HEK293 (cell line): Measurements from ENCODE around the gene HES3.
A peak's percentile ranks its signal among the peaks of the same experiment; 100 is the strongest.

Experiments
- CTCF ChIA-PET: fragments of 350-600 bp; formaldehyde crosslinking; extraction: SDS; loops from one replicate; lab custom pipeline; 2021; ENCODE audit warnings: antibody characterized with exemption; lab: Yijun Ruan, JAX
- POLR2A ChIA-PET: fragments of 300-600 bp; formaldehyde crosslinking; extraction: SDS; loops from one replicate; lab custom pipeline; 2020; ENCODE audit warnings: antibody characterized with exemption, inconsistent platforms; lab: Yijun Ruan, JAX
- H3K27ac ChIP-seq: fragments of 200-500 bp; sonication (Bioruptor generic); 2 replicates; pipeline ENCODE4 v1.5.1; 2014; ENCODE audit warnings: low read depth, low read length, control low read depth, inconsistent platforms; ENCODE audit errors: extremely low read depth
- H3K36me3 ChIP-seq, 2 experiments: fragments of 200-500 bp in 1 of 2; sonication (Bioruptor generic) in 1 of 2; 1 replicate in 1 of 2; 2 replicates in 1 of 2; pipeline ENCODE4 v1.5.1; 2014 to 2017; ENCODE audit warnings: inconsistent platforms in 2 of 2, low read length in 2 of 2; ENCODE audit not compliant: control insufficient read depth in 2 of 2, insufficient read depth in 1 of 2
- H3K4me1 ChIP-seq: fragments of 200-500 bp; sonication (Bioruptor generic); 2 replicates; pipeline ENCODE4 v1.5.1; 2014; ENCODE audit warnings: mild to moderate bottlenecking, low read length, inconsistent platforms; ENCODE audit not compliant: control insufficient read depth, insufficient read depth
- H3K4me3 ChIP-seq: 2 replicates; pipeline ENCODE4 v1.5.1; 2011; ENCODE audit warnings: low read depth, mild to moderate bottlenecking, control low read depth, low read length, moderate library complexity
- H3K9me3 ChIP-seq: fragments of 200-500 bp; sonication (Bioruptor generic); 2 replicates; pipeline ENCODE4 v1.5.1; 2014; ENCODE audit warnings: low read depth, low read length, inconsistent platforms; ENCODE audit not compliant: control insufficient read depth, insufficient read depth
- EGR2 ChIP-seq: fragments of 450-650 bp; formaldehyde crosslinking; IDR thresholded peaks from 2 replicates; pipeline ENCODE4 v1.5.1; 2016; ENCODE audit warnings: low read depth, missing biosample characterization, missing genetic modification characterization
- HIC1 ChIP-seq: fragments of 450-650 bp; formaldehyde crosslinking; IDR thresholded peaks from 2 replicates; pipeline ENCODE4 v1.5.1; 2016; ENCODE audit warnings: missing biosample characterization, missing genetic modification characterization
- KLF8 ChIP-seq: fragments of 450-650 bp; formaldehyde crosslinking; IDR thresholded peaks from 2 replicates; pipeline ENCODE4 v1.5.1; 2016; ENCODE audit warnings: missing biosample characterization, missing genetic modification characterization
- SP2 ChIP-seq: fragments of 450-650 bp; formaldehyde crosslinking; IDR thresholded peaks from 2 replicates; pipeline ENCODE4 v1.5.1; 2016; ENCODE audit warnings: missing biosample characterization, missing genetic modification characterization
- ZBTB26 ChIP-seq: fragments of 450-650 bp; formaldehyde crosslinking; optimal IDR thresholded peaks from 2 replicates; pipeline ENCODE3; 2016; ENCODE audit warnings: missing biosample characterization, mild to moderate bottlenecking, missing genetic modification characterization
- ZBTB8A ChIP-seq: fragments of 450-650 bp; formaldehyde crosslinking; IDR thresholded peaks from 2 replicates; pipeline ENCODE4 v1.5.1; 2016; ENCODE audit warnings: missing biosample characterization, missing genetic modification characterization
- ZFHX2 ChIP-seq: fragments of 450-650 bp; formaldehyde crosslinking; conservative IDR thresholded peaks from 2 replicates; pipeline ENCODE4 v1.5.1; 2016; ENCODE audit warnings: missing biosample characterization, missing genetic modification characterization
- ZFP69B ChIP-seq: fragments of 450-650 bp; formaldehyde crosslinking; IDR thresholded peaks from 2 replicates; pipeline ENCODE4 v1.5.1; 2016; ENCODE audit warnings: missing biosample characterization, missing genetic modification characterization
- ZIC2 ChIP-seq: fragments of 450-650 bp; formaldehyde crosslinking; IDR thresholded peaks from 2 replicates; pipeline ENCODE4 v1.5.1; 2016; ENCODE audit warnings: missing biosample characterization, missing genetic modification characterization
- ZNF10 ChIP-seq: fragments of 450-650 bp; formaldehyde crosslinking; IDR thresholded peaks from 2 replicates; pipeline ENCODE4 v1.5.1; 2017; ENCODE audit warnings: missing biosample characterization, missing genetic modification characterization
- ZNF266 ChIP-seq: fragments of 450-650 bp; formaldehyde crosslinking; IDR thresholded peaks from 2 replicates; pipeline ENCODE4 v1.5.1; 2016; ENCODE audit warnings: missing biosample characterization, missing genetic modification characterization, low read depth
- ZNF274 ChIP-seq, 2 experiments: fragments of 200-500 bp in 1 of 2; fragments of 450-650 bp in 1 of 2; sonication (Bioruptor generic) in 1 of 2; formaldehyde crosslinking in 1 of 2; IDR thresholded peaks; 2 replicates each; pipeline versions ENCODE4 v1.5.1 to v1.6.1; 2014 to 2016; ENCODE audit warnings: borderline replicate concordance in 1 of 2, inconsistent platforms in 1 of 2, low read length in 1 of 2, missing biosample characterization in 1 of 2, missing genetic modification characterization in 1 of 2
- ZNF341 ChIP-seq: fragments of 450-650 bp; formaldehyde crosslinking; IDR thresholded peaks from 2 replicates; pipeline ENCODE4; 2016; ENCODE audit warnings: low read depth, missing biosample characterization, missing genetic modification characterization
- ZNF626 ChIP-seq: fragments of 450-650 bp; sonication (Bioruptor Pico); formaldehyde crosslinking; IDR thresholded peaks from 2 replicates; pipeline ENCODE4 v1.5.1; 2018; ENCODE audit warnings: missing biosample characterization, missing genetic modification characterization, inconsistent platforms
- ZNF629 ChIP-seq: fragments of 450-650 bp; formaldehyde crosslinking; IDR thresholded peaks from 2 replicates; pipeline ENCODE4 v1.5.1; 2017; ENCODE audit warnings: missing biosample characterization, missing genetic modification characterization
- ZNF776 ChIP-seq: fragments of 450-650 bp; formaldehyde crosslinking; IDR thresholded peaks from 2 replicates; pipeline ENCODE4 v1.5.0; 2017; ENCODE audit warnings: missing biosample characterization, missing genetic modification characterization, borderline replicate concordance
- ZNF792 ChIP-seq: fragments of 450-650 bp; formaldehyde crosslinking; IDR thresholded peaks from 2 replicates; pipeline ENCODE4 v1.5.1; 2016; ENCODE audit warnings: missing biosample characterization, missing genetic modification characterization

Gene HES3

GRCh38 chr1:6273380-6273891 is 29.5 kb downstream of the HES3 start (continued):
- TF ChIP-seq ZFHX2 (tag by site-specific recombination) (peak; percentile 92), ZBTB8A (tag by site-specific recombination) (peak; percentile 60), ZFP69B (tag by site-specific recombination) (0 out of 2 replicates have a peak, but pooled peaks have one; percentile 16), ZNF626 (tag by site-specific recombination) (no peak), HIC1 (tag by site-specific recombination) (peak; percentile 51; the same call in 1 of the 2 replicates), SP2 (tag by site-specific recombination) (0 out of 2 replicates have a peak, but pooled peaks have one; percentile 34), ZNF776 (tag by site-specific recombination) (no peak), ZNF629 (tag by site-specific recombination) (peak; percentile 69), ZNF10 (tag by site-specific recombination) (no peak), EGR2 (tag by site-specific recombination) (peak; percentile 83), ZNF266 (tag by site-specific recombination) (no peak), ZIC2 (tag by site-specific recombination) (peak; percentile 45; the same call in 1 of the 2 replicates), ZNF341 (tag by site-specific recombination) (peak; percentile 94), ZBTB26 (no peak)

- no peak overlapping the region for H3K27ac ChIP-seq
- POLR2A ChIA-PET: no interaction called here
- no peak for TF ChIP-seq ZNF792 (tag by site-specific recombination)
- H3K4me3 ChIP-seq: no peak overlapping the region
- peaks cover 0 to 15% of the 10 kb centered on the region in 2 experiments; a peak in 1 of 3 replicates for H3K36me3 ChIP-seq
- CTCF ChIA-PET: no interaction called here
- H3K9me3 ChIP-seq: no peaks in the 10 kb centered on the region
- peaks cover 36% of the 10 kb centered on the region for H3K4me1 ChIP-seq
Observed at GRCh38 chr1:6274102-6274501, 30.1 kb downstream of the HES3 start.

GRCh38 chr1:6274622-6275139 is 30.7 kb downstream of the HES3 start:
- H3K4me1 ChIP-seq: peaks cover 35% of the 10 kb centered on the region
- CTCF ChIA-PET: interaction anchor here (1.4 kb wide), 1 partner anchor 149 kb away, joined by 5 read pairs; no protein-coding TSS in a partner anchor
- H3K4me3 ChIP-seq: no peak overlapping the region
- no peaks in the 10 kb centered on the region for H3K9me3 ChIP-seq
- peaks cover 0 to 21% of the 10 kb centered on the region in 2 experiments; a peak in 1 of 3 replicates for H3K36me3 ChIP-seq
- TF ChIP-seq KLF8 (tag by site-specific recombination): no peak
- no peak for TF ChIP-seq ZNF10 (tag by site-specific recombination)
- peak; percentile 74 for TF ChIP-seq ZFHX2 (tag by site-specific recombination)
- TF ChIP-seq ZNF274 (IDR thresholded peaks at IDR 0.05; ENCODE audit: low read length): no peak
- TF ChIP-seq ZNF274 (tag by site-specific recombination; IDR thresholded peaks at IDR 0.05; ENCODE audit: borderline replicate concordance): no peak
- TF ChIP-seq EGR2 (tag by site-specific recombination): peak; percentile 50
- TF ChIP-seq ZIC2 (tag by site-specific recombination): peak; percentile 31
- POLR2A ChIA-PET: interaction anchor here (0.6 kb wide), 1 partner anchor 9 kb away, joined by 3 read pairs; no protein-coding TSS in a partner anchor
- H3K27ac ChIP-seq: no peak overlapping the region
